SU-DHL-6 (cell line): ENCODE measurements around the gene HTR6.

Source experiments
- H2AFZ ChIP-seq: fragments of 200-600 bp; sonication (generic); 2 replicates; pipeline ENCODE4 v1.6.1; 2014; ENCODE audit warnings: low read depth, mild to moderate bottlenecking, moderate library complexity, mixed read lengths, antibody characterized with exemption, low read length; ENCODE audit not compliant: severe bottlenecking
- H3F3A ChIP-seq: fragments of 200-600 bp; shearing (Covaris generic); 2 replicates; pipeline ENCODE4 v1.6.0; 2016; ENCODE audit warnings: antibody characterized with exemption, mild to moderate bottlenecking; ENCODE audit not compliant: insufficient read depth
- H3K27ac ChIP-seq: fragments of 200-600 bp; sonication (generic); 2 replicates; pipeline ENCODE4 v1.5.1; 2016; ENCODE audit warnings: low read depth, mild to moderate bottlenecking, low read length, moderate library complexity, mixed read lengths
- H3K27me3 ChIP-seq: fragments of 200-600 bp; sonication (generic), shearing (Covaris generic); 2 replicates; pipeline ENCODE4 v1.6.0; 2014; ENCODE audit warnings: mild to moderate bottlenecking, low read length
- H3K36me3 ChIP-seq: fragments of 200-600 bp; sonication (generic); 2 replicates; pipeline ENCODE4 v1.6.1; 2014; ENCODE audit warnings: mild to moderate bottlenecking, low read length, mixed read lengths
- H3K4me2 ChIP-seq: fragments of 300-600, 200-600 bp; shearing (Covaris generic), sonication (generic); 2 replicates; pipeline ENCODE4 v1.6.0; 2014; ENCODE audit warnings: low read length, low read depth, mild to moderate bottlenecking; ENCODE audit not compliant: poor library complexity, severe bottlenecking
- H3K4me3 ChIP-seq: fragments of 200-600 bp; sonication (generic); 2 replicates; pipeline ENCODE4 v1.5.1; 2014; ENCODE audit warnings: antibody characterized with exemption, low read length, mild to moderate bottlenecking, mixed read lengths; ENCODE audit not compliant: insufficient read depth, poor library complexity, severe bottlenecking
- H3K79me2 ChIP-seq: fragments of 200-600 bp; sonication (generic); 2 replicates; pipeline ENCODE4 v1.6.1; 2014; ENCODE audit warnings: mild to moderate bottlenecking, low read length, moderate library complexity; ENCODE audit not compliant: insufficient read depth
- H3K9ac ChIP-seq: fragments of 200-600 bp; sonication (generic); 2 replicates; pipeline ENCODE4 v1.7.0; 2014; ENCODE audit warnings: mild to moderate bottlenecking, low read length
- H3K9me2 ChIP-seq: fragments of 200-600 bp; sonication (generic); replicated peaks from 2 replicates; pipeline ENCODE4 v1.6.1; 2014; ENCODE audit warnings: low read length; ENCODE audit not compliant: insufficient read depth
- H3K9me3 ChIP-seq: fragments of 200-600 bp; sonication (generic); 2 replicates; pipeline ENCODE4 v1.6.1; 2014; ENCODE audit warnings: low read length, mixed read lengths; ENCODE audit not compliant: insufficient read depth
- H4K20me1 ChIP-seq: fragments of 200-600 bp; sonication (generic); 2 replicates; pipeline ENCODE4 v1.6.1; 2014; ENCODE audit warnings: low read depth, mild to moderate bottlenecking, antibody characterized with exemption, low read length, moderate library complexity, mixed read lengths
- CTCF ChIP-seq: fragments of 200-600 bp; sonication (generic); IDR thresholded peaks from one replicate; pipeline ENCODE4 v1.5.1; 2017; ENCODE audit warnings: antibody characterized with exemption, mild to moderate bottlenecking, low read length, moderate library complexity; ENCODE audit not compliant: insufficient read depth, poor library complexity, severe bottlenecking
- EZH2phosphoT487 ChIP-seq: fragments of 200-600 bp; sonication (generic), shearing (Covaris generic); conservative IDR thresholded peaks from 2 replicates; pipeline ENCODE4 v1.6.1; 2018; ENCODE audit warnings: mild to moderate bottlenecking, antibody characterized with exemption, low read length, moderate library complexity, mixed read lengths

Gene HTR6

GRCh38 chr1:19618428-19618827 lies 46.2 kb upstream of the HTR6 start:
- no peaks in the 10 kb centered on the region for H3K9me2 ChIP-seq
- no peak overlapping the region for H3K4me2 ChIP-seq
- H3K27ac ChIP-seq, result no peak overlapping the region
- H4K20me1 ChIP-seq, result no peaks in the 10 kb centered on the region; the same call in 1 of the 2 replicates
- H3K36me3 ChIP-seq, result peaks cover 6% of the 10 kb centered on the region; the same call in 1 of the 2 replicates
- H3F3A ChIP-seq, result no peaks in the 10 kb centered on the region; the same call in 1 of the 2 replicates
- H3K27me3 ChIP-seq, result no peaks in the 10 kb centered on the region
- no peak for TF ChIP-seq CTCF
- no peak for TF ChIP-seq EZH2phosphoT487
- no peaks in the 10 kb centered on the region for H3K9me3 ChIP-seq
- H3K79me2 ChIP-seq, result peaks cover 64% of the 10 kb centered on the region
- no peak overlapping the region for H3K9ac ChIP-seq
- H3K4me3 ChIP-seq, result no peak overlapping the region
- no peak overlapping the region for H2AFZ ChIP-seq

DNA sequence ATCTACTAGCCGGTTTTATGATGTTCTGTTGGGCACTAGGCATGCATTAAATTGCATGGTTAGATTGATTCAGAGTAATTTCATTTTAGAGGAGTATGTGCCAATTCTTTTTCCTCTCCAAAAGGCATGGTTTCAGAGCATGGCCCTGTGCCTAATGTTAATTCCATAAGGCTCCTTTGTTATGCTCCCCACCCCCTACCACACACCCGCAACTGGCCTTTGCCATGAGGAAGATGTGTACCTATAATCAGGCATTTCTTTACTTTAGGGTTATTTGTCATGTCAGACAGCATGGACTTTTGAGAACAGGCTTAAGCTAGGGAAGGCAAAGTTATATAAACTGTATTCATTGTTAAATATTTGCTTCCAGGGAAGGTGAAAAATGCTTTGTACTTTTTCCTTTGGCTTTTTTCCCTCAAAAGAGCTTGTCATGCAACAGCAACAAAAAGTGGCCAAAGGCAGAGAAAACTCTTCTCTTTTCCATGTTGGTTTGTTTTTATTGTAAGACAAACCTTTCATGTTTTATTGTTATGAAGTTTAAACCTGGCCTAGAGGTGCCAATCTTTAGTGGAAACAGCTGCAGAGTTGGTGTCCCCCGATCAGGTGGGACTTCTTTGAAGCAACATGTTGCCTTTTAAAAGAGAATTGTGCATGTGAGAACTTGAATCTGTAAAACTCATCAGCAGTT lies 44.8 kb upstream of the HTR6 start:
- H3K9ac ChIP-seq, result no peak overlapping the region
- H3K9me3 ChIP-seq, result no peaks in the 10 kb centered on the region
- peaks cover 55% of the 10 kb centered on the region for H3K79me2 ChIP-seq
- H2AFZ ChIP-seq, result no peak overlapping the region
- H3F3A ChIP-seq, result no peaks in the 10 kb centered on the region; the same call in 1 of the 2 replicates
- no peaks in the 10 kb centered on the region for H3K9me2 ChIP-seq
- TF ChIP-seq EZH2phosphoT487 (no peak), CTCF (no peak)
- H3K36me3 ChIP-seq, result peaks cover 6% of the 10 kb centered on the region; the same call in 1 of the 2 replicates
- H3K27me3 ChIP-seq, result no peaks in the 10 kb centered on the region
- no peak overlapping the region for H3K4me3 ChIP-seq
- no peak overlapping the region for H3K27ac ChIP-seq
- no peak overlapping the region for H3K4me2 ChIP-seq
- H4K20me1 ChIP-seq, result no peaks in the 10 kb centered on the region; the same call in 1 of the 2 replicates

- H2AFZ ChIP-seq, result no peak overlapping the region
- H3K79me2 ChIP-seq, result peaks cover 46% of the 10 kb centered on the region
- H3K4me2 ChIP-seq, result no peak overlapping the region
- H3K27ac ChIP-seq, result no peak overlapping the region
- H3K9me3 ChIP-seq, result no peaks in the 10 kb centered on the region
- no peak overlapping the region for H3K4me3 ChIP-seq
- no peaks in the 10 kb centered on the region for H3K9me2 ChIP-seq
- H3K27me3 ChIP-seq, result no peaks in the 10 kb centered on the region
- no peak for TF ChIP-seq EZH2phosphoT487
- no peak for TF ChIP-seq CTCF
- H3K9ac ChIP-seq, result no peak overlapping the region
- no peaks in the 10 kb centered on the region; the same call in 1 of the 2 replicates for H3F3A ChIP-seq
- H3K36me3 ChIP-seq, result peaks cover 6% of the 10 kb centered on the region; the same call in 1 of the 2 replicates
- no peaks in the 10 kb centered on the region; the same call in 1 of the 2 replicates for H4K20me1 ChIP-seq
These were observed 43.9 kb upstream of the HTR6 start for GRCh38 chr1:19620786-19621185.
